HEK293T (cell line): Measurements from ENCODE around the gene CDH1.
A peak's percentile ranks its signal among the peaks of the same experiment; 100 is the strongest.
"Not testable (repeated sequence)": the region's sequence is repeated elsewhere in the genome, so short reads cannot be mapped to it uniquely, and the experiment has no call there.

Source experiments
- ARNT ChIP-seq: fragments of 450-650 bp; IDR thresholded peaks from 2 replicates; pipeline ENCODE4 v1.6.1; 2017; ENCODE audit warnings: mild to moderate bottlenecking
- BHLHE40 ChIP-seq: fragments of 450-650 bp; IDR thresholded peaks from 2 replicates; pipeline ENCODE4 v1.6.1; 2016; ENCODE audit warnings: mild to moderate bottlenecking, moderate library complexity, borderline replicate concordance
- ELF4 ChIP-seq: fragments of 450-650 bp; IDR thresholded peaks from 2 replicates; pipeline ENCODE4 v1.6.1; 2017; ENCODE audit warnings: antibody characterized with exemption
- FOXA1 ChIP-seq: fragments of 450-650 bp; IDR thresholded peaks from 2 replicates; pipeline ENCODE4 v1.6.1; 2016; ENCODE audit warnings: mild to moderate bottlenecking
- FOXM1 ChIP-seq: fragments of 450-650 bp; IDR thresholded peaks from 2 replicates; pipeline ENCODE4 v1.6.1; 2017; ENCODE audit warnings: mild to moderate bottlenecking, borderline replicate concordance
- HDGF ChIP-seq: fragments of 450-650 bp; IDR thresholded peaks from 2 replicates; pipeline ENCODE4 v1.6.1; 2017; ENCODE audit warnings: antibody characterized with exemption, borderline replicate concordance
- L3MBTL2 ChIP-seq: fragments of 450-650 bp; conservative IDR thresholded peaks from 2 replicates; pipeline ENCODE4 v1.6.1; 2016; ENCODE audit warnings: mild to moderate bottlenecking
- PKNOX1 ChIP-seq: fragments of 450-650 bp; IDR thresholded peaks from 2 replicates; pipeline ENCODE4 v1.6.1; 2016
- SUZ12 ChIP-seq: fragments of 450-650 bp; IDR thresholded peaks from 2 replicates; pipeline ENCODE4 v1.6.1; 2016; ENCODE audit warnings: mild to moderate bottlenecking
- TARDBP ChIP-seq: fragments of 450-650 bp; IDR thresholded peaks from 2 replicates; pipeline ENCODE4 v1.6.1; 2016

GRCh38 chr16:68842964-68843481 lies 105.9 kb downstream of the CDH1 start:
- not testable (repeated sequence) for TF ChIP-seq PKNOX1, FOXM1, TARDBP, ARNT, BHLHE40, FOXA1, SUZ12, ELF4, HDGF
- peak; percentile 1; the same call in 1 of the 2 replicates for TF ChIP-seq L3MBTL2
